K562 (cell line): ENCODE measurements around the gene GET4. TPM values are rescaled to one million over a fixed set of nuclear protein-coding genes. Genes with fewer than 3 reads are reported as not detected.
A peak's percentile ranks its signal among the peaks of the same experiment; 100 is the strongest.

Experiments
- ATAC-seq: fragments of 200-7000 bp; cut with Tn5 transposase; 3 replicates; pipeline ENCODE4 v1.9.1; 2020; ENCODE audit warnings: moderate library complexity
- BruUV-seq: library from RNA; stranded (reverse); fragments of 400-500 nt; replicated peaks from 2 replicates; lab custom pipeline; 2021; lab: Mats Ljungman, UMichigan
- CTCF ChIA-PET: fragments of 300-600 bp; formaldehyde crosslinking; extraction: SDS; loops from one replicate; lab custom pipeline; 2021; ENCODE audit warnings: low intra/inter-chr PET ratio; lab: Yijun Ruan, JAX
- POLR2A ChIA-PET: fragments of 300-600, 350-650 bp; sonication (Branson Sonifier 250); formaldehyde crosslinking; extraction: SDS; loops from one replicate; lab custom pipeline; 2021; ENCODE audit warnings: antibody characterized with exemption, inconsistent platforms; lab: Yijun Ruan, JAX
- DNase-seq, 4 experiments: peaks; one replicate each; pipeline versions ENCODE4 v3.0.0 to v3.0.0-alpha.2; 2011 to 2018; ENCODE audit warnings: low spot score in 3 of 4, mixed read lengths in 3 of 4; ENCODE audit errors: extremely low read depth in 1 of 4
- FAIRE-seq: peaks from 2 replicates; lab custom pipeline; 2011; peaks lifted over from hg19 to GRCh38; lab: Jason Lieb, UNC
- H2AFZ ChIP-seq: 2 replicates; pipeline ENCODE4 v1.6.0; 2011; ENCODE audit warnings: low read depth, low read length, control low read depth, inconsistent platforms
- H3K27ac ChIP-seq: fragments of 200-600 bp; 3 replicates; pipeline ENCODE4 v1.8.0; 2011; ENCODE audit warnings: low read depth, mild to moderate bottlenecking, control low read depth, inconsistent platforms, low read length, moderate library complexity, mixed read lengths; ENCODE audit errors: extremely low read depth
- H3K27me3 ChIP-seq, 2 experiments: fragments of 300-600 bp in 1 of 2; 2 replicates in 1 of 2; 3 replicates in 1 of 2; pipeline versions ENCODE4 v1.6.0 to v1.8.0; 2011; ENCODE audit warnings: inconsistent platforms in 2 of 2, low read length in 2 of 2, mild to moderate bottlenecking in 1 of 2, mixed read lengths in 1 of 2, moderate library complexity in 1 of 2; ENCODE audit not compliant: control insufficient read depth in 2 of 2, insufficient read depth in 2 of 2
- H3K36me3 ChIP-seq: fragments of 300-600 bp; 3 replicates; pipeline ENCODE4 v1.8.0; 2011; ENCODE audit warnings: mild to moderate bottlenecking, low read length, inconsistent platforms; ENCODE audit not compliant: control insufficient read depth, insufficient read depth
- H3K4me1 ChIP-seq, 2 experiments: fragments of 200-600 bp in 1 of 2; replicated peaks in 1 of 2; 2 replicates in 1 of 2; 3 replicates in 1 of 2; pipeline versions ENCODE4 v1.5.1 to v1.8.0; 2011; ENCODE audit warnings: inconsistent platforms in 2 of 2, low read length in 2 of 2, mild to moderate bottlenecking in 1 of 2, mixed read lengths in 1 of 2, moderate library complexity in 1 of 2; ENCODE audit not compliant: control insufficient read depth in 2 of 2, insufficient read depth in 2 of 2
- H3K4me2 ChIP-seq: 2 replicates; pipeline ENCODE4 v1.6.1; 2011; ENCODE audit warnings: low read length, control low read depth, inconsistent platforms, mixed read lengths; ENCODE audit not compliant: insufficient read depth
- H3K4me3 ChIP-seq: fragments of 200-600 bp; sonication (generic), shearing (Covaris generic); 2 replicates; pipeline ENCODE4 v1.5.1; 2016; ENCODE audit warnings: control low read depth, inconsistent platforms
- H3K79me2 ChIP-seq: fragments of 200-600 bp; 3 replicates; pipeline ENCODE4 v1.8.0; 2011; ENCODE audit warnings: low read length, inconsistent platforms; ENCODE audit not compliant: control insufficient read depth, insufficient read depth
- H3K9ac ChIP-seq, 2 experiments: 2 replicates each; pipeline versions ENCODE4 v1.6.0 to v1.6.1; 2011; ENCODE audit warnings: low read depth in 2 of 2, low read length in 2 of 2, control low read depth in 1 of 2, inconsistent platforms in 1 of 2, mild to moderate bottlenecking in 1 of 2, mixed read lengths in 1 of 2; ENCODE audit not compliant: insufficient read depth in 1 of 2
- H3K9me1 ChIP-seq: one replicate; pipeline ENCODE4 v1.6.0; 2011; ENCODE audit warnings: inconsistent platforms, mild to moderate bottlenecking, low read length, moderate library complexity; ENCODE audit not compliant: control insufficient read depth, insufficient read depth
- H3K9me3 ChIP-seq: replicated peaks from 2 replicates; pipeline ENCODE4 v1.5.1; 2011; ENCODE audit warnings: low read depth, low read length, inconsistent platforms; ENCODE audit not compliant: control insufficient read depth, insufficient read depth
- H4K20me1 ChIP-seq: replicated peaks from 2 replicates; pipeline ENCODE4 v1.6.1; 2011; ENCODE audit warnings: low read length, inconsistent platforms, mixed read lengths; ENCODE audit not compliant: control insufficient read depth, insufficient read depth
- PCBP1 ChIP-seq: fragments of 200-400 bp; formaldehyde crosslinking; IDR thresholded peaks from 2 replicates; pipeline ENCODE4 v1.6.1; 2018; ENCODE audit warnings: mild to moderate bottlenecking, low read depth, low read length; ENCODE audit not compliant: poor library complexity, severe bottlenecking
- POLR2G ChIP-seq: fragments of 200-400 bp; formaldehyde crosslinking; IDR thresholded peaks from 2 replicates; pipeline ENCODE4 v1.6.1; 2017; ENCODE audit warnings: low read depth, mild to moderate bottlenecking, antibody characterized with exemption, low read length, moderate library complexity
- ZSCAN32 ChIP-seq: fragments of 450-650 bp; formaldehyde crosslinking; IDR thresholded peaks from 2 replicates; pipeline ENCODE4 v1.4.0; 2020; ENCODE audit warnings: mild to moderate bottlenecking, moderate library complexity
- WGBS: fragments of 100-300 bp; shearing (Covaris generic); methylation state at CpG from one replicate; pipeline ENCODE4 v1.1.6; 2016; ENCODE audit warnings: low coverage, mixed read lengths; ENCODE audit not compliant: insufficient coverage; ENCODE audit errors: missing lambda C conversion rate; 5-methylcytosine and 5-hydroxymethylcytosine counted together
- in situ Hi-C: fragments of 300-500 bp; cut with MboI; formaldehyde crosslinking; loops from 4 replicates; pipeline ENCODE4 v1.15.0; 2018; ENCODE audit warnings: inconsistent platforms, mixed read lengths
- intact Hi-C: fragments of 100-400 bp; cut with micrococcal nuclease; formaldehyde crosslinking; loops from 2 replicates; pipeline ENCODE4 v1.14.2; 2022
- polyA plus RNA-seq, 8 experiments: library from polyadenylated mRNA; depleted of rRNA in 4 of 8; stranded (reverse) in 5 of 8; unstranded in 3 of 8; fragments of >200 nt; fragmentation: Nextera tagmentation in 2 of 8; fragmentation: Illumina TruSeq in 1 of 8; extraction: Ambion mirVana in 2 of 8; extraction: Trizol in 1 of 8; gene quantifications; 2 replicates each; pipeline versions ENCODE4 v1.2.1 to v1.2.3, GENCODE V29; 2011 to 2014; ENCODE audit warnings: inconsistent platforms in 1 of 8, missing spikeins in 1 of 8
- total RNA-seq, 7 experiments: library from RNA; depleted of rRNA in 6 of 7; stranded (reverse); fragments of >200 nt in 6 of 7; fragmentation: Illumina TruSeq in 2 of 7; extraction: Trizol in 2 of 7; gene quantifications; 2 replicates each; pipeline versions ENCODE4 v1.2.1 to v1.2.3, GENCODE V29; 2011 to 2021; ENCODE audit warnings: low replicate concordance in 1 of 7
- TF ChIP-seq, protein P1 (sequence below): sonication (generic); IDR thresholded peaks from 2 replicates; pipeline ENCODE4 v1.6.1; 2016

GET4 gene
- total and polyA plus RNA-seq, 9 of the 15 experiments (the other 6 are each of a cell fraction or from before 2014, with no cell fraction given): 0.99 to 122 (median 40.4) TPM

DNA sequence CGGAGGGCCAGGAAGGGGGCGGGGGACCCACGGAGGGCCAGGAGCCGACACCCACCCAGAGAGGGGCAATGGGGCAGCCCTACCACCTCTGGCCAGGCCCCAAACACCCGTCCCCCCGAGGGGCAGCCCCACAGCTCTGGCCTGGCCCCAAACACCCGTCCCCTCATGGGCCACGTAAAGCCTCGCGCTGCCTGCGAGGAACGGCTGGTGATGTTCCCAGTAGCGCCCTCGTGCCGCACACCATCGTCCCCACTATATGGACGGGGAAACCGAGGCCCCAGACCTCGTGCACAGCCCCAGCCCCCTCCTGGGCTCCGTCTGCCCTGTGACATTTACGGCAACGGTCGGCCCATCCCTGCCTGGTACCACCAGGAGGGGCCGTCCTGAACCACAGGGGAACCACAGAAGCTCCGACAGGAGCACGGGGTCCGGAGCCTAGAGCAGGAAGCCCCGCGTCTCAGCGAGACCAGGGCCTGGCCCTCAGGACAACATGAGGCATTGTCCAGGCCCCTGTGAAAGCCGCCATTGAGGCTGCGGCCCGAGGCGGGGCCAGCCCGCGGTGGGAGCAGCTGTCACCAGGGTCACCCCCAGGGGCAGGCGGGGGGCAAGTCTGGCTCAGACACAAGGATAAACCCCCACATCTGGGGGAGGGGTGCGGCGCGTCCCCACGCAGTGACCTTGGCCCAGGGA lies 35.6 kb downstream of the GET4 start:
- no TSS peak for BruUV-seq
- no peak for DNase-seq
- Histone ChIP-seq H3K9me1 (no peaks in the 10 kb centered on the region), H3K4me3 (no peak overlapping the region), H3K79me2 (no peaks in the 10 kb centered on the region), H3K27me3 (peaks cover 8 to 27% of the 10 kb centered on the region in 2 experiments; a peak in 4 of 5 replicates), H3K27ac (no peak overlapping the region), H2AFZ (no peak overlapping the region), H4K20me1 (no peaks in the 10 kb centered on the region), H3K4me2 (no peak overlapping the region), H3K4me1 (peaks cover 0 to 69% of the 10 kb centered on the region in 2 experiments; a peak in 2 of 5 replicates), H3K9ac (no peak overlapping the region), H3K36me3 (no peaks in the 10 kb centered on the region), H3K9me3 (no peaks in the 10 kb centered on the region)
- ATAC-seq: no peak
- CTCF ChIA-PET: no interaction called here
- in situ Hi-C loops (no loop called here), intact Hi-C loops (no loop called here)
- FAIRE-seq: no peak
- 34% methylated on average over 9 of the region's 41 CpGs for WGBS
- POLR2A ChIA-PET: interaction anchor here (0.8 to 1.8 kb wide), 2 partner anchors 10 to 11 kb away, joined by 3 to 7 read pairs; no protein-coding TSS in a partner anchor
- 0 out of 2 replicates have a peak, but pooled peaks have one; percentile 25 for TF ChIP-seq POLR2G
- peak; percentile 14 for TF ChIP-seq PCBP1
- TF ChIP-seq ZSCAN32 (CRISPR knock-in tag): no peak
- TF ChIP-seq, protein P1, sequence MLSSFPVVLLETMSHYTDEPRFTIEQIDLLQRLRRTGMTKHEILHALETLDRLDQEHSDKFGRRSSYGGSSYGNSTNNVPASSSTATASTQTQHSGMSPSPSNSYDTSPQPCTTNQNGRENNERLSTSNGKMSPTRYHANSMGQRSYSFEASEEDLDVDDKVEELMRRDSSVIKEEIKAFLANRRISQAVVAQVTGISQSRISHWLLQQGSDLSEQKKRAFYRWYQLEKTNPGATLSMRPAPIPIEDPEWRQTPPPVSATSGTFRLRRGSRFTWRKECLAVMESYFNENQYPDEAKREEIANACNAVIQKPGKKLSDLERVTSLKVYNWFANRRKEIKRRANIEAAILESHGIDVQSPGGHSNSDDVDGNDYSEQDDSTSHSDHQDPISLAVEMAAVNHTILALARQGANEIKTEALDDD: no peak
